Effector memory CD8-positive, alpha-beta T cell (primary cell): ENCODE results near the gene DDX47.
"Not testable (repeated sequence)": the region's sequence is repeated elsewhere in the genome, so short reads cannot be mapped to it uniquely, and the experiment has no call there.

Source experiments
- ATAC-seq: fragments of 150-1000 bp; cut with Tn5 transposase; replicated peaks from 2 replicates; pipeline ENCODE4 v1.10.0; 2021; ENCODE audit warnings: mild to moderate bottlenecking, moderate library complexity
- DNase-seq, 3 experiments: peaks; one replicate each; pipeline ENCODE4 v3.0.0; 2021
- H3K27ac Mint-ChIP-seq, 2 donors: one replicate each; pipeline ENCODE4 v1.8.0; 2022; ENCODE audit warnings: mild to moderate bottlenecking in 2 of 2, mixed read lengths in 2 of 2, moderate library complexity in 2 of 2
- H3K27me3 Mint-ChIP-seq, 2 donors: one replicate each; pipeline ENCODE4 v1.8.0; 2022; ENCODE audit warnings: mixed read lengths in 2 of 2
- H3K36me3 Mint-ChIP-seq: one replicate; pipeline ENCODE4 v1.8.0; 2022; ENCODE audit warnings: mild to moderate bottlenecking, moderate library complexity, mixed read lengths; ENCODE audit not compliant: insufficient read depth
- H3K4me1 Mint-ChIP-seq, 2 donors: one replicate each; pipeline ENCODE4 v1.8.0; 2022; ENCODE audit warnings: low read depth in 2 of 2, mixed read lengths in 2 of 2
- H3K4me3 Mint-ChIP-seq, 2 donors: one replicate each; pipeline ENCODE4 v1.8.0; 2022; ENCODE audit warnings: mild to moderate bottlenecking in 2 of 2, mixed read lengths in 2 of 2, moderate library complexity in 2 of 2
- H3K9me3 Mint-ChIP-seq, 2 donors: one replicate each; pipeline ENCODE4 v1.8.0; 2022; ENCODE audit warnings: mixed read lengths in 2 of 2

DDX47 gene

GRCh38 chr12:12839873-12840579 is 26.9 kb downstream of the DDX47 start:
- ATAC-seq (no peak), DNase-seq (no peak)
- Mint-ChIP-seq H3K27me3 (no peaks in the 10 kb centered on the region), H3K4me3 (no peak overlapping the region), H3K4me1 (peaks cover 0 to 3% of the 10 kb centered on the region in 2 donors), H3K27ac (no peak overlapping the region), H3K36me3 (peaks cover 3% of the 10 kb centered on the region), H3K9me3 (no peaks in the 10 kb centered on the region)

- Mint-ChIP-seq H3K27ac (no peak overlapping the region), H3K4me1 (peaks cover 0 to 3% of the 10 kb centered on the region in 2 donors), H3K4me3 (no peak overlapping the region), H3K27me3 (no peaks in the 10 kb centered on the region), H3K36me3 (peaks cover 3% of the 10 kb centered on the region), H3K9me3 (no peaks in the 10 kb centered on the region)
- no peak for ATAC-seq
- no peak for DNase-seq
These were observed 27.4 kb downstream of the DDX47 start for GRCh38 chr12:12840580-12840899.

- not testable (repeated sequence) for H3K9me3 Mint-ChIP-seq
These were observed 28.3 kb downstream of the DDX47 start for GRCh38 chr12:12841428-12841827.

GRCh38 chr12:12845794-12846243 is 32.7 kb downstream of the DDX47 start:
- ATAC-seq (no peak), DNase-seq (no peak)
- H3K4me3 Mint-ChIP-seq, result no peak overlapping the region
- no peaks in the 10 kb centered on the region for H3K36me3 Mint-ChIP-seq
- no peaks in the 10 kb centered on the region for H3K4me1 Mint-ChIP-seq
- no peaks in the 10 kb centered on the region for H3K9me3 Mint-ChIP-seq
- no peaks in the 10 kb centered on the region for H3K27me3 Mint-ChIP-seq
- no peak overlapping the region for H3K27ac Mint-ChIP-seq

More at GRCh38 chr12:12841428-12841827, 28.3 kb downstream of the DDX47 start:
- not testable (repeated sequence) for H3K27me3 Mint-ChIP-seq, H3K4me3 Mint-ChIP-seq, H3K36me3 Mint-ChIP-seq, DNase-seq, H3K27ac Mint-ChIP-seq, ATAC-seq, H3K4me1 Mint-ChIP-seq

GRCh38 chr12:12846780-12847179 is 33.6 kb downstream of the DDX47 start:
- DNase-seq, H3K27me3 Mint-ChIP-seq, H3K9me3 Mint-ChIP-seq, H3K4me3 Mint-ChIP-seq, H3K4me1 Mint-ChIP-seq, H3K27ac Mint-ChIP-seq, H3K36me3 Mint-ChIP-seq, ATAC-seq: not testable (repeated sequence)

GRCh38 chr12:12853435-12853834 is 40.3 kb downstream of the DDX47 start:
- no peak overlapping the region for H3K4me3 Mint-ChIP-seq
- DNase-seq (no peak), ATAC-seq (no peak)
- no peaks in the 10 kb centered on the region for H3K9me3 Mint-ChIP-seq
- H3K4me1 Mint-ChIP-seq, result no peaks in the 10 kb centered on the region
- H3K36me3 Mint-ChIP-seq, result no peaks in the 10 kb centered on the region
- H3K27ac Mint-ChIP-seq, result no peak overlapping the region
- H3K27me3 Mint-ChIP-seq, result no peaks in the 10 kb centered on the region

- no peaks in the 10 kb centered on the region for H3K4me1 Mint-ChIP-seq
- ATAC-seq (no peak), DNase-seq (no peak)
- H3K9me3 Mint-ChIP-seq, result no peaks in the 10 kb centered on the region
- no peak overlapping the region for H3K4me3 Mint-ChIP-seq
- no peaks in the 10 kb centered on the region for H3K27me3 Mint-ChIP-seq
- H3K36me3 Mint-ChIP-seq, result no peaks in the 10 kb centered on the region
- H3K27ac Mint-ChIP-seq, result no peak overlapping the region
These were observed 46.5 kb downstream of the DDX47 start for GRCh38 chr12:12859690-12860089.

- no peak for ATAC-seq
- no peaks in the 10 kb centered on the region for H3K9me3 Mint-ChIP-seq
These were observed 51.1 kb downstream of the DDX47 start for GRCh38 chr12:12864243-12864642.

GRCh38 chr12:12868477-12869235 is 55.5 kb downstream of the DDX47 start:
- peaks cover 3% of the 10 kb centered on the region for H3K36me3 Mint-ChIP-seq
- no peaks in the 10 kb centered on the region for H3K27me3 Mint-ChIP-seq
- H3K9me3 Mint-ChIP-seq, result no peaks in the 10 kb centered on the region
- H3K27ac Mint-ChIP-seq, result no peak overlapping the region
- no peaks in the 10 kb centered on the region for H3K4me1 Mint-ChIP-seq
- no peak overlapping the region for H3K4me3 Mint-ChIP-seq
- no peak for ATAC-seq
- DNase-seq, result no peak

More at GRCh38 chr12:12864243-12864642, 51.1 kb downstream of the DDX47 start:
- Mint-ChIP-seq H3K4me3 (no peak overlapping the region), H3K27ac (no peak overlapping the region), H3K27me3 (no peaks in the 10 kb centered on the region), H3K36me3 (no peaks in the 10 kb centered on the region), H3K4me1 (no peaks in the 10 kb centered on the region)
- no peak for DNase-seq

- Mint-ChIP-seq H3K9me3 (no peaks in the 10 kb centered on the region), H3K4me1 (no peaks in the 10 kb centered on the region), H3K4me3 (no peak overlapping the region), H3K27ac (no peak overlapping the region), H3K27me3 (no peaks in the 10 kb centered on the region), H3K36me3 (peaks cover 3% of the 10 kb centered on the region)
- DNase-seq (no peak), ATAC-seq (no peak)
These were observed 57.3 kb downstream of the DDX47 start for GRCh38 chr12:12870465-12870864.

- Mint-ChIP-seq H3K36me3 (peaks cover 3% of the 10 kb centered on the region), H3K27ac (no peak overlapping the region), H3K4me3 (no peak overlapping the region), H3K4me1 (no peaks in the 10 kb centered on the region), H3K9me3 (no peaks in the 10 kb centered on the region), H3K27me3 (no peaks in the 10 kb centered on the region)
- no peak for ATAC-seq
- no peak for DNase-seq
These were observed 58.5 kb downstream of the DDX47 start for GRCh38 chr12:12871587-12872138.

- no peak for DNase-seq
- Mint-ChIP-seq H3K4me3 (no peak overlapping the region), H3K27me3 (no peaks in the 10 kb centered on the region), H3K9me3 (no peaks in the 10 kb centered on the region), H3K36me3 (peaks cover 3% of the 10 kb centered on the region), H3K27ac (no peak overlapping the region), H3K4me1 (no peaks in the 10 kb centered on the region)
- ATAC-seq, result no peak
These were observed 59.2 kb downstream of the DDX47 start for GRCh38 chr12:12872139-12872933.

GRCh38 chr12:12872934-12873275 is 59.8 kb downstream of the DDX47 start:
- H3K27ac Mint-ChIP-seq, result no peak overlapping the region

More at GRCh38 chr12:12872934-12873275, 59.8 kb downstream of the DDX47 start:
- H3K27me3 Mint-ChIP-seq, result no peaks in the 10 kb centered on the region
- no peak overlapping the region for H3K4me3 Mint-ChIP-seq
- H3K9me3 Mint-ChIP-seq, result no peaks in the 10 kb centered on the region
- no peaks in the 10 kb centered on the region for H3K4me1 Mint-ChIP-seq
- DNase-seq, result no peak
- H3K36me3 Mint-ChIP-seq, result peaks cover 3% of the 10 kb centered on the region
- no peak for ATAC-seq
